NCI-H1694 (cell line): ENCODE measurements around the gene SP9.

Experiments used
- DNase-seq: peaks from one replicate; lab custom pipeline; 2025; lab: John Stamatoyannopoulos, UW

Gene SP9

GRCh38 chr2:174334781-174335251, at the start of gene SP9:
SP9 (plus strand) TSS chr2:174334954; CDS start chr2:174335093, 139 bp downstream.
- DNase-seq = peak; percentile 86

DNA sequence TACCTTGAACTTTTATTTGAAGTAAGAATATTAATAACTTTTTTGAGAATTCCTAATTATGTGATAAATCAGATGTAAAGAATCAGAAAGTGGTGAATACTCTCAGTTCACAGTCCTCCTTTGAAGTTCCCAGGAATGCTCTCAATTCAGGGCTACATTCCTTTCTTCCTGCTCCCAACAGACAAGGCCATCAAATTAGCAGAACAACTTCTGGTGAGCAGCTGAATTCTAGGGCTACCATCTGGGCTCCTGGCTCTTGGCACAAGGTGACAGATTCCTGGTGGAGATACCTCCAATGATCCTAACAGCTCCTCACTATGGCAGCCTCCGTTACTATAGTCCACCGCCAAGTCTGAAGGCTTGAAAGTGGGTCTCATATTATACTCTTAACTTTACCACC, 48.6 kb upstream of the SP9 start:
- peak; percentile 75 for DNase-seq

DNA sequence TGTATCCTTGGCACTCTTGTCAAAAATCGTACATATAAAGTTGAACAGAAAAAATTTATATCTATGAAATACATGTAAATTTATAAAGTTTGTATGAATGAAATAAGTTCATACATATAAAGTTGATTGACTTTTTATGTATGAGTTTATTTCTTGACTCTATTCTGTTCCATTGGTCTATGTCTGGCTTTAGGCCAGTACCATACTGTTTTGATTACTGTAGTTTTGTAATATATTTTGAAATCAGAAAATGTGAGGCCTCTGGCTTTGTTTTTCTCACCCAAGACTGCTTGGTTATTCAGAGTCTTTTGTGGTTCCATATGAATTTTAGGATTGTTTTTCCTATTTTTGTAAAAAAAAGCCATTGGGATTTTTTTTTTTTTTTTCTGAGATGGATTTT, 41.8 kb upstream of the SP9 start:
- no peak for DNase-seq

DNA sequence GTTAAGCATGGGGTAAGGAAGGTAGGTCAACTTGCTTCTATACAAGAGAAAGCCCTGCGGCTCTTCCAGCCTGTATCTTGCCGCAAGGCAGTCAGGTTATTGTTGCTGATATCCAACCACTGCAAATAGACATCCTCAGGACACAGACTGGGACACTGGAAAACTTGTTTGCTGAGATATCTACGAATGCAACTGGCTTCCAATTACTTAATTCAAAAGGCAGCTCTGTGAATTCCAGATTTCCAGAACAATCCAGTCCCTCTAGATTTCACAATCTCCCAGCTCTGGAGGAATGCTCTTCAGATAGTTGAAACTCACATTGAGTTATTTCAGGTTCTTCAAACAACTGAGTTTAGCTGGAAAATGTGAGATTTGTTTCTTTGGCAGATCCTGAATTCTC, 34.6 kb upstream of the SP9 start:
- no peak for DNase-seq

DNA sequence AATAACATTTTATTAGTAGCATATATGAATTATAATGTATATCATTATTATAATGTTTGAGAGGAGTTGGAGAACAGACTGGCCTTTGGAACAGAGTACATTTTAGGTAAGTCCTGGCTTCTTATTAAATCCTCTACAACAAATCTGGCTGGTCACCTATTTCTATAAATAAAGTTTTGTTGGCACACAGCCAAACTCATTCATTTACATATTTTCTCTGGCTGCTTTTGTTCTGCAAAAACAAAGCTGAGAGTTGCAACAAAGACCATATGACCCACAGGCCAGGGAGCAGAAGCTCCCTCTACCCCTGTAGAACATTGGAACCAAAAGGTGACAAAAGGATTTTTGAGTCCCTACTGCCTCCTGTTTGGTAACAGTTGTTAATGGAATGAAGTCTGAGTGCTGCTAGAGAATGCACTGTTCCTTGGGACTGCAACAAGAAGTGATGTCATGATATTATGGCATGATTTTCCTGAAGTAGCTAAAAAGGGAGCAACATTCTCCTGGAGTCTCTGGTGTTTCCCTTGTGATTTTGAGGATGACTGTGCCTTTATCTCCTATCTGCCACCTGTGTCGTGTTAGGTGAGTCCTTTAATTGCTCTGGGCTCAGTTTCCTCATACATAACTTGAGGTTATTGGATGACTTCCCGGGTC, 22.0 kb upstream of the SP9 start:
- no peak for DNase-seq

DNA sequence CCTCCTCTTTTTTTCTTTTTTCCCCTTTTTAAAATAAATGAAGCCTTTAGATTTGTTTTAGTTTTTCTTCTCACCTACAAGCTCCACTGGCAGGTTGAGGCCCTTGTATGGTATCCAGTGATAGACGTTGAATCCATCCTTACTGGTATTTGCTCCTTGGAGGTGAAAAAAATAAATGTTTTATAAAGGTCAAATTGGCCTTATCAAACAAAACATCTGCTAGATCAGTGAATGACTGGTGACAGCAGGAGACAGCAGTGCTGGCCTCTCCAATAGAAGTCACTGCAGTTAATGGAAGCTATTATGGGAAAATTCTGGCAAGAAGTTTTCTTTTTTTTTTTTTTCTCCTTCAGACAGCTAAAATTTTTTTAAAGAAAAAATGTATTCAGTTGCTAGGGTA, 12.6 kb upstream of the SP9 start:
- no peak for DNase-seq

DNA sequence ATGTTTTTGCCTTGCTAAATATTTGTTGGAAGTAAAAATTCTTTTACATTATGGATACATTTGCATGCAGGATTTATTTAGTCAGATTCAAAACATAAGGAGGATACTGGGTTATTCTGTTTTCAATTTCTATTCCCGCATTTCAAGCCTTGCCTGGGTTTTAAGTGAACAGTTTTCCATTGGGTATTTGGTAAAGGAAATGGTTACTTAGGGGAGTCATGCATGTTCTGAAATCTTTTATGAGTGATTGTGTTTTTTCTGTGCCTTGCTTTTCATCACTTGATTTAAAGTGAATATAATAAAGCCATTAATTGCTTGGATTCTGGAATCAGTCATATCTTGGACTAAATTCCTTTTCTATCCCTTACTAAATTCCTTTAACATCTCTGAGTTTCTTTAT, 12.0 kb upstream of the SP9 start:
- no peak for DNase-seq

DNA sequence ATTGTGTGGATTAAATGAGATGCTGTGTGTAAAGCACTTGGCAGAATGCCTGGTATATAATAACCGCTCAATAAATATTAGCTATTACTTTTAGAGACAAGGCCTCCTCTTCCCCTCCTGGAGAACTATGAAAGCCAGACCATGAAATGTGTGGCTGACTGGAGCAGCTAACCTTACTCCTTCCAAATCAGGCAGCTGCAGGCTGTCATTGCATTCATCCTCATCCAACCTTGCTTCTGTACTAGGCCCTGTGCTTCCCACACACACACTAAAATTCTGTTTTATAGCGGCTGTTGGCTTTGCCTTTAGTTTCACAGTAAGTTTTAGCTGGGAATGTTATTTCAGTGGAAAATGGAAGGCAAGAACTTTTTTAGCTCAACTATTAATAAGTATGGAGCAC, 10.2 kb upstream of the SP9 start:
- no peak for DNase-seq

DNA sequence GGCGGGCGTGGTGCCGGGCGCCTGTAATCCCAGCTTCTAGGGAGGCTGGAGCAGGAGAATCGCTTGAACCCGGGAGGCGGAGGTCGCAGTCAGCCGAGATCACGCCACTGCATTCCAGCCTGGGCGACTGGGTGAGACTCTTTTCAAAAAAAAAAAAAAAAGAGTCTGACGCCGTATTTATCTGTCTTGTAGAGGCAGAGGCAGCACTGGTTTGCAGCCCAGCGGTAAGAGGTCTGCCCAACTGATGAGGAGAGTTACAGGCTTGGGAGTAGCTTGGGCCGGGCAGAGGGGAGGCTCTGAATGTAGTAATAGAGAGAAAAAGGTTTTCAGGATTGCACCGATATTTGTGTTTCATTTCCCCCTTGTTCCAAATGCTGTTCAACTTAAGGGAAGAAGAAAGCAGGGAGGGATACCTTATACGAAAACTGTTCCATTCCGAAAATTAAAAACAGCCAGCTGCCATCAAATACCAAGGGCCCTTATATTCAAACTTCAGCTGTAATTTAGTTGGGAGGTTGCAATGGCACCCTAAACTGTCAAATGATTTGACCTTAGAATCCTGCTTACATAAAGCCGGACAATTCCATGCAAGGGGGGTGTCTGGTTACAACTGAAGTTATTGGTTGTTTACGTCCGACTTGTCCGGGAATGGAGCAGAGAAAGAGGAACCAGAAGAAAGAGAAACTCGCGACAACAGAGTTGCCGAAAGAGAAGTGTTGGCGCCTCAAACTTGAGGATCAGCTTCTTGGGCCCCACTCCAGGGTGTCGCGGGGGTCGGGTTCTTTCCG, 9.2 kb upstream of the SP9 start:
- no peak for DNase-seq

DNA sequence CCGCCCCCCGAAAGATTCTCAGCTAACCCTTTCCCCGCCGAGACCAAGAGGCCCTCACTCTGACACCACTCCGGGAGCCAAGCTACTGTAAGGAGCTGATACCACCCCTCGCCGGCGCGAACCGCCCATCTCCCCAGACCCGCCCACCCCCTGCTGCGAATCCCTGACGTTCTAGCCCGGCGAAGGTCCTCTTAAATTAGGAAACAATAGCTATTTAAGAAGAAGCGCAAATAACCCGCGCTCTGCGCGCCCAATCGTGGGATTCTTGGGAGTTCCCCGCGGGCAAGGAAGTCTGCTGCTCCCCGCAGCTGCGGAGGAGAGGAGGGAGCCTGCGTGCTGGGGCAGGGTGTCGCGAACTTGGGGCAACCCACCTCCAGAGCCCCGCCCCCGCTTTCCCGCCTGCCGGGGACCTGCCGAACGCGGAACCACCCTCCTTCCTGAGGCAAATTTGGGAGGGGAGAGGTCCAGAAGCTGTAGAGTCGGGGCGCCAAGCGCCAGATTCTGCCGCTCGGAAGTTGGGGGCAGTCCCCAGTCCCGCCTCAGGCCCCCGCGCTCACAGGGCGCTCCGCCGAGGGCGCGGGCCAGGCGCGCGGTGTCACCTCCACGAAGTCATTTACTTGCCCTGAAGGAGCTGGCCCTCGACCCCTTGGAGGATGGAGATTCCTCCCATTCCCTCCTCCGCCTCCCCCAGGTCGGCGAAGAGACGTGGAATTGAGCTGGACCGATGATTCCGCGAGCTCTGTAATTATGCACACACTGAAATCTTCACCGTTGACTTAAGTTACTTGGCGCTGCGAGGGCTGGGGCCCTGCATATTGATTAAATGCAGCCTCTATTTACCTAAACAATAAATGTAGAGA, 8.4 kb upstream of the SP9 start:
- DNase-seq = no peak

GRCh38 chr2:174327021-174327840, 7.5 kb upstream of the SP9 start:
- no peak for DNase-seq

- DNase-seq = no peak
Measured at GRCh38 chr2:174327841-174328113, 7.0 kb upstream of the SP9 start.

DNA sequence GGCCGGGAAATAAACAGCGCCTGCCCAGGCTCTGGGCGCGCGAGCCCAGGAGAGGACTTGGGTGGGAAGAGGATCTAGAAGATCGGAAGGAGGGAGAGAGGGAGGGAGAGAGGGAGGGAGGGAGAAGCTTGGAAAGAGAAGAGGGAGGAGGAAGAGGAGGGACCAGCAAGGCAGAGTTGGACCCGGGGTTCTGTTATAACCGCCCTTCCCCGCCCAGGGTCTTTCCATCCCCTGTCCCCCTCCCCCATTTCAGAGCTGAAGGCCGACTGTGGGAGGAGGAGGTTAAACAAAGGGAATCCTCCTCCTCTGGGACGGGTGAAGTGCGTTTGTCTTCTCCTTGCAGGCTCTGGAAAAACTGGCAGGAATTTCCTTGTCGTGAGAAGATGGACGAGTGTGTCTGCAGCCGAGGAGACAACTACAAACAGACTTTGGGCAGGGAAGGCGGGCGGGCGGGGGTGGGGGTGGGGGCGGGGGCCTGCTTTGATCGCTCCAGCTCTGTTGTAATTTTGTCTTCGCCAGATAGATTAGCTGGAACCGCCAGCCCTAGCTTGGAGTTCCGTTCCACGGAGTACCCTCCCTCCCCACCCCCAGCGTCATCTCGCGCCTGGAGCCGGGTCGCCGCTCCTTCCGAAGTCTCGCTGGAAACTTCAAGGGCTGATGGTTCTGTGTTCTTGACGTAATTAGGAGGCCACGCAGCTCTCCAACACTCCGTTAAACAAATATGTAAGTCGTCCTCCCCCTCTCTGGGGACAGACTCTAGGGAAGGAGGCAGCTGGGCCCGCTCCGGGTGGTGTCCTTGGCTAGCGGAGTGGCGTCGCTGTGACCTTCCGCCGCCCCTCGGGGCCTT, 6.4 kb upstream of the SP9 start:
- DNase-seq = no peak

GRCh38 chr2:174328961-174329715, 5.6 kb upstream of the SP9 start:
- DNase-seq = no peak

DNA sequence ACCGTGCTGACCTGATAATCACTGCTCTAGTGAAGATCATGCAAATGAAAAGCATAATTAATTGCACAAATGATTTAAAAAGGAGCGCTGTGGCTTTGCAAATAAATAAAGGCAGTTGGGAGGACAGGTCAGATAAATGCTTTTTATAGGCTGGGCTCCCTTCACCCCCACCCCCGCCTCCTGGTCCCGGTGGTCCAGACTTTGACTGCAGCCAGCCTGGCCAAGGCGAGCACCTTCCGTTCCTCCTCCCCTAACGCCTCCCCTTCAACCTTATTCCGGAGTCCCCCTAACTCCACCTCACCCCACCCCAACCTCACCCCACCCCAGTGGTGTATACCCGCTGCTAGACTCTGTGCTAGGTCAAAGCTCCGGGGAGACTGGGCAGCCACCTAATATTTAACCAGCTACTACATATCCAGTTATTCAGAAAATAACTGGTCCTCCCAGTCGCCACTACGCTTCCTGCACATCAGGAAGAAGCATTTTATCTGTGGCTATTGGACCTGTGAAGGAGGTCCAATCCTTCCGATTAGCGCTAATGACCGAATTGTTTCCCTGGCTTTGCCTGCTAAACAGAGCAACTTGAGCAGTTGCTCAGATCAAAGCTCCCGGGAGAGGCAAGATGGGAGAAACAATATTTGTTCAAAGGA, 3.7 kb upstream of the SP9 start:
- no peak for DNase-seq

- no peak for DNase-seq
Measured at GRCh38 chr2:174331595-174332216, 3.0 kb upstream of the SP9 start.

DNA sequence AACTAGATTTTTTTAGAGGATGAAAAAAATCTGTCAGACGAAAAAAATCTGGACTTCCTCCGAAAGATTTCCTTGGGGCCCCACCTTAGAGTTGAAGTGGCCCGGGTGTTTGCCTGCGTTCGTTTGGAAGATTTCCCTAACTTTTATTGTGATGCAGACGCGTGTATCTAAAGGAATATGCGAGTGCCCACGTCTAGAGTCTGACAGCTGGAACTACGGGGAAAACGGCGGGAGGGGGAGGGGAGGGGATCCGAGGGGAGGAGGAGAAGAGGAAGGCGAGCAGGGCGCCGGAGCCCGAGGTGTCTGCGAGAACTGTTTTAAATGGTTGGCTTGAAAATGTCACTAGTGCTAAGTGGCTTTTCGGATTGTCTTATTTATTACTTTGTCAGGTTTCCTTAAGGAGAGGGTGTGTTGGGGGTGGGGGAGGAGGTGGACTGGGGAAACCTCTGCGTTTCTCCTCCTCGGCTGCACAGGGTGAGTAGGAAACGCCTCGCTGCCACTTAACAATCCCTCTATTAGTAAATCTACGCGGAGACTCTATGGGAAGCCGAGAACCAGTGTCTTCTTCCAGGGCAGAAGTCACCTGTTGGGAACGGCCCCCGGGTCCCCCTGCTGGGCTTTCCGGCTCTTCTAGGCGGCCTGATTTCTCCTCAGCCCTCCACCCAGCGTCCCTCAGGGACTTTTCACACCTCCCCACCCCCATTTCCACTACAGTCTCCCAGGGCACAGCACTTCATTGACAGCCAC, 2.4 kb upstream of the SP9 start:
- no peak for DNase-seq

GRCh38 chr2:174333017-174333371, 1.8 kb upstream of the SP9 start:
- no peak for DNase-seq
